ENCODE measurements around the gene GRM8.

GRM8 gene

GRCh38 chr7:126605553-126605952 is 647.2 kb downstream of the GRM8 start:
- TF ChIP-seq CSDC2 (CRISPR knock-in tag; IDR thresholded peaks at IDR 0.05) (no peak), OSR1 (CRISPR knock-in tag; IDR thresholded peaks at IDR 0.05) (no peak), ZNF8 (CRISPR knock-in tag; IDR thresholded peaks at IDR 0.05) (no peak)
- no peak; the same call in 2 of the 3 replicates for ATAC-seq

- ATAC-seq: no peak; the same call in 2 of the 3 replicates
- TF ChIP-seq ESRRG (CRISPR knock-in tag; IDR thresholded peaks at IDR 0.05): no peak
- peak; percentile 92 for TF ChIP-seq TCF4 (CRISPR knock-in tag; IDR thresholded peaks at IDR 0.05; ENCODE audit: borderline replicate concordance)
- TF ChIP-seq TSHZ2 (CRISPR knock-in tag; IDR thresholded peaks at IDR 0.05): peak; percentile 39; the same call in 1 of the 2 replicates
- TF ChIP-seq CREB5 (CRISPR knock-in tag; IDR thresholded peaks at IDR 0.05; ENCODE audit: low read depth): no peak
- TF ChIP-seq ZNF8 (CRISPR knock-in tag; IDR thresholded peaks at IDR 0.05): peak; percentile 26; the same call in 1 of the 2 replicates
Observed at GRCh38 chr7:126605056-126605455, 647.7 kb downstream of the GRM8 start.

- ATAC-seq: no peak
- TF ChIP-seq POU6F1 (CRISPR knock-in tag; IDR thresholded peaks at IDR 0.05; ENCODE audit: borderline replicate concordance, low read depth): no peak
- no peak for TF ChIP-seq CREB5 (CRISPR knock-in tag; IDR thresholded peaks at IDR 0.05; ENCODE audit: low read depth)
- TF ChIP-seq CSRNP3 (CRISPR knock-in tag; IDR thresholded peaks at IDR 0.05): no peak
- no peak for TF ChIP-seq PATZ1 (CRISPR knock-in tag; IDR thresholded peaks at IDR 0.05; ENCODE audit: borderline replicate concordance)
- no peak for TF ChIP-seq OSR1 (CRISPR knock-in tag; IDR thresholded peaks at IDR 0.05)
- TF ChIP-seq ZFP30 (CRISPR knock-in tag; IDR thresholded peaks at IDR 0.05): no peak
- TF ChIP-seq BACH2 (CRISPR knock-in tag; IDR thresholded peaks at IDR 0.05; ENCODE audit: borderline replicate concordance): no peak
- TF ChIP-seq ZNF565 (CRISPR knock-in tag; conservative IDR thresholded peaks at IDR 0.05; ENCODE audit: low read depth): no peak
- no peak for TF ChIP-seq CSDC2 (CRISPR knock-in tag; IDR thresholded peaks at IDR 0.05)
- TF ChIP-seq ZNF8 (CRISPR knock-in tag; IDR thresholded peaks at IDR 0.05): no peak
- no peak for TF ChIP-seq TOX (CRISPR knock-in tag; IDR thresholded peaks at IDR 0.05; ENCODE audit: borderline replicate concordance)
- no peak for TF ChIP-seq GLIS3 (CRISPR knock-in tag; IDR thresholded peaks at IDR 0.05)
- no peak for TF ChIP-seq PPARA (CRISPR knock-in tag; IDR thresholded peaks at IDR 0.05; ENCODE audit: borderline replicate concordance)
- no peak for TF ChIP-seq ARNTL (CRISPR knock-in tag; IDR thresholded peaks at IDR 0.05; ENCODE audit: borderline replicate concordance, low read depth)
Observed at GRCh38 chr7:126589068-126589684, 663.6 kb downstream of the GRM8 start.
